ENCODE data around the gene DCN.

Gene DCN

DNA sequence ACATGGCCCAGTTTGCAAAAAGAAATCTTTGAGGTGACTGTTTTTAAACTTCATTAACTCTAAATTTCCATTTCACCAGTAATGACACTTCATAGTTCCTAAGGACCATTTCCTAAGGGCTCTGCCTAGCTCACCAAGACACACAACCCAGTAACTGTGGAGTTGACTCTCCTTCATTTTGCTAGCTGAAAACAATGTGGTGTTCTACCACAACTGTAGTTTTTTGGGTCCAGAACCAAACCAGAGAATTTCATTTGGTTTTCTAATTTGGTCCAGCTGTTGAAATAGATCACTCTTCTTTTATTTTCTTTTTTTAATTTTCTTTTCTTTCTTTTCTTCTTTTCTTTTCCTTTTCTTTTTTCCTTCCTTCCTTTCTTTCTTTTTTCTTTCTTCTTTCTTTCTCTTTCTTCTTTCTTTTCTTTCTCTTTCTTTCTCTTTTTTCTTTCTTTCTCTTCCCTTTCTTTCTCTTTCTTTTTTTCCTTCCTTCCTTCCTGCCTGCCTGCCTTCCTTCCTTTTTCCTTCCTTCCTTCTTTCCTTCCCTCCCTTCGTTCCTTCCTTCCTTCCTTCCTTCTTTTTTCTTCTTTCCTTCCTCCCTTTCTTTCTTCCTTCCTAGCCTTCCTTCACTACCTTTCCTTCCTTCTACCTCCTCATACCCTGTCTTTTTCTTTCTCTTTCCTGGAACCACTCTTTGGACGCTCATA is 52.8 kb downstream of the DCN start:
- DNase-seq: no peak

DNA sequence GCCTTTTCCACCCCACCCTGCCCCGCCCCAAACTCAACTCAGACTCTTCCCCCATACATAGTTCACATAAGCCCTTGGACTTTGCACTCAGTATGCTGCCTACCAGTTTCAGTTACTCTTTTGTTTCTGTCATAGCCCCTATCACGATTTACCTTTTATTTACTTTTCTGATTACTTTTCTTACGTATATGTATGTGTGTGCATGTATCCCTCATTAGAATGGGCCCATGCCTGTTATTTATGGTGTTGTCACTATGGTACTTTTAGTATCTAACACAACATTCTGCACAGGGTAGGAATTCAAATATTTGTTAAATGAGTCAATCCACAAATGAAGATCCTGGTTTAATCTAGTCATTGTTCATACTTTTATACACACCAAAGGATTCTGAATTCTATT is 54.9 kb downstream of the DCN start:
- DNase-seq: no peak

DNA sequence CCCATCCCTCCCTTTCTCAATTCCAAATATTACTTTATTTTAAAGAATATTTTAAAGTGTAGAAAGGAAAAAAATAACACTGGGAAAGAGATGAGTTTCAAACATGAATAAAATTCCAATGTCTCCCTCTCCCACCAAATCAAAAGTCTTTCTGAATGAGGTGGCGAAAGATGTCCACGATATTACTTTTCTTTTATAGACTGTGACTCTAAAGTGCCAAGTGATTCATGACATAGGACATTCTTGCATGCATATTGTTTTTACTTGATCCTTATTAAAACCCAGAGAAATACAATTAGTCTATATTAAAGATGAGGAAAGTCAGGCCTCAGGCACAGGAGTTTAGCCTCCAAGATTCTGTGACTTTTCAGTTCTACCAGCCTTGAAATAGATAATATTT is 55.3 kb downstream of the DCN start:
- DNase-seq: no peak

GRCh38 chr12:91126516-91126915 is 56.1 kb downstream of the DCN start:
- DNase-seq: no peak

DNA sequence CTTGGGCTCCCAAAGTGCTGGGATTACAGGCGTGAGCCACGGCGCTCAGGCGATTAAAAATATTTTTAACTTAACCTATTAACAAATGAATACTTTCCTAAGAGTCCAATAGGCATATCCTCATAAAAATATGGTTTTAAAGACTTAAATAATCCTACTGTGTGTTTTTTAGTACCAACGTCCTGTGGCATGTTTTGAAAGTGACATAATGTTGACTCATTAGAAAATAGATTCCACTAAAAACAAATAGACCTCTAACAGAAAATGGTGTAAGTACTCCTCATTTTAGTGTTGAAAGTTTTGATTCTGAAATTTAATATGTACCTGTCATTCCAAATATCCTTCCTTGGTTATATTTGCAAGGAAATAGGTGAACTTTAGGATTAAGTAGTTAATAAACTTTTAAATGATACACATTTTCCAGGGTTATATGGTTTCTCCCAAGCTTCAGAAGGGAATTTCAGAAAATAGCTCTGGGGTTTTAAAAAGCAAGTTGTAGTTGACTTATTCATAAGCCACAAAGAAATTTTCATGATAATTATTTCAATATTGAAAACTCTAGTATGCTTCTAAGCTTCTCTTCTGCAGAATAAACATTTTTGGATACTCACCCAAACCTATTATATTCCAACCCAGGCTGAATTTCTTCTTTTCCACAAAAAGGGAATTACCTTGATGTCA is 59.2 kb downstream of the DCN start:
- DNase-seq: no peak

DNA sequence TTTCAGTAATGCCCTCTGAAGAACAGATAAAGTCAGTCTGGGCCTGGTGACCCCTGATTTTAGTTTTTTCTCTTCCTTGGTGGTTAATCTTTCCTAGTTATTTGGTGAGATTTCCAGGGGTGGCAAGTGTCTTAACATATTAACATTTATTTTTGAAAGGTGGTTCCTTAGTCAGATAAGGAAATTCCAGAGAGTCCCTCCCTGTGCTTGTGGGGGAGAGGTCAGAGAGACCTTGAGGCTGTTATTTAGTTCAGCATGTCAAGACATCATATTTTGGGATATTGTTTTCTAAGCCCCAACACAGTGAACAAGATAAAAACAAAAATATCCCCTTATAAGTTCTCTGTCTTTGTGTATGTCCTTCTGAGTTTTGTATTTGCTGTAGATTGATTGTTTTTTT is 61.8 kb downstream of the DCN start:
- DNase-seq: no peak

DNA sequence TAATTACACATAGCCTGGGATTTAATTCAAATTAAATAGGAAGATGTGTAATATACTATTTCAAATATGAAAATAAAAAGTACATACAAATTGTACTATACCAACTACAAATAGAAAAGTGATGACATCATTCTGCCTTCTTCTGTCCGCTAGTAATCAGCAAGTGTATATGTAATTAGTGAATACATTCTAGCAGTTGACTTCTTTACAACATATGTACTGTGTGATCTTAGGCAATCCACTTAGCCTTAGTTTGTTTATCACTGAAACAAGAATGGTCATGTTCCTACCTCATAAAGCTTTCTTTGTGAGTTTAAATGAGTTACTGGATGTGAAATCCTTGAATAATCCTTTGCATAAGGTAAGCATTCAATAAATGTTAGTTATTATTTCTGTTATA is 63.5 kb downstream of the DCN start:
- no peak for DNase-seq

GRCh38 chr12:91113621-91114020 is 69.0 kb downstream of the DCN start:
- no peak for DNase-seq

- DNase-seq: peak; percentile 92
These were observed 71.0 kb downstream of the DCN start, which contains the start of gene LUM for GRCh38 chr12:91111366-91112325. Gene LUM (minus strand): TSS chr12:91111494. CDS start chr12:91108979, 2,515 bp downstream.

GRCh38 chr12:91110311-91110924 is 72.2 kb downstream of the DCN start:
- no peak for DNase-seq

DNA sequence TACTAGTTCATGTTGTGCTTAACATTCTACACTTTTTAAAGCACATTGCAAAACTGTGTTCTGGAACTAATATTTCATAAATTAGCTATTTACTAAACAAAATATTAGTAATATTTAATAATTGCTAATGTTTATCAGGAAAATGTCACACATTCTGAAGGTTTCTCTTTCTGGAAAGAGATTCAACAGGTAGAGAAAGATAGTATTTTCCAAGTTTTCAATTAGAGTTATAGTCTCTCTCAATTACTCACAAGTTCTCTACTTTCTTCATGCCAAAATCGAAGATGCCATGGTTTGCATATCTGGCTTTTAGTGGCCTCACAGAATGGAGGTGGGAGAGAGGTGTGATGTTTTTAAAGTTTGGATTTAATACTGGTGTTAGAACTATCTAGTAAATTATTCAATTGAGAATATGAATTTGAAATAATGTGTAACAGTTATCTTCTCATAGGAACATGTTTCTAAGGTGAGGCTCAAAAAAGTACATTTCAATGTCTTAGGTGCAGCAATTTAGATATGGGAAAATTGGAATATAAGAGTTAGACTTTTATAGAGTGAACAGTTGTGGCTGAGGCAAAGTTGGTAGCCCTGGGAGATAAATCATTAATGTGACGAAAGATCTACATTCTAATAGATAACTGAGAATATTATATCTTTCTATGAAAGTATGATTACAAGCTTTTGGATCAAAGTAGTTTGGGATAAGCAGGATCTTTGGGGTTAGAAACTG is 72.9 kb downstream of the DCN start:
- no peak for DNase-seq

GRCh38 chr12:91109148-91109564 is 73.5 kb downstream of the DCN start:
- peak; percentile 86 for DNase-seq

DNA sequence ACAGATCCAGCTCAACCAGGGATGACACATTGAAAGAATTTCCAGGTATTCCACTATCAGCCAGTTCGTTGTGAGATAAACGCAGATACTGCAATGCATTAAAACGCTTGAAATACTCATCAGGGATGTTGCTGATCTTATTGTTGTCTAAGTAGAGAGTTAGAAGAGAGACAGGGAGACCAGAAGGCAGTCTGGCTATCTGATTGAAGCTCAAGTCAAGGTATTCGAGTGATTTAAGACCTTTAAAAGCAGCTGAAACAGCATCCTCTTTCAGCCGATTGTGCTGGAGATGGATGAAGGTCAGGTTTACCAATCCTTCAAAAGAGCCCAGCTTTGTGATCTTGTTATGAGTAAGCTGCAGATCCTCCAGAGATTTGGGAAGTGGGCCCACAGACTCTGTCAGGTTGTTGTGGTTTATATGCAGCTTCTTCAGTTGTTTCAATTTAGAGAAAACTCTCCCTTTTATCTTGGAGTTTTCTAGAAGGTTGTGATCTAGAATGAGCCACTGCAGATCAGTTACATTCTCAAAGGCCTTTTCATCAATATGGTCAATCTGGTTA is 74.3 kb downstream of the DCN start:
- no peak for DNase-seq

DNA sequence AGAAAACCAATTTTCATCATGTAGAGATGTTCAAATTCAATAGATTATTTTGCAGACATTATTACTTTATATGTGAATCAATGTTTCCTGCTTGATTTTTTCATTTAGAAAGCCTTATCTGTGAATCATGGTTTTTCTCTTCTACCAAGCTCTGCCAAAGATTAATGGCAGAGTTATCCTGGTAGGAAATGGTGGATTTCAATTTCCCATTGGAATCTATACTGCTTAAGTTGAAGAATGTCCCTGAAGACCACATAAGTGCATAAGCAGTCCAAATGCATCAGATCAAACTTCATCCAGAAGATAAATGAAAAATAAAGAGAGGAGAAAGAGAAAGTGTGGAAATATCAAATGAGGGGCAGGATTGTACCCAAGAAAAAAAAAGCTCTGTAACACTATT is 76.3 kb downstream of the DCN start:
- DNase-seq: no peak

GRCh38 chr12:91105807-91106206 is 76.8 kb downstream of the DCN start:
- no peak for DNase-seq

GRCh38 chr12:91104812-91105466 is 77.7 kb downstream of the DCN start:
- no peak for DNase-seq

DNA sequence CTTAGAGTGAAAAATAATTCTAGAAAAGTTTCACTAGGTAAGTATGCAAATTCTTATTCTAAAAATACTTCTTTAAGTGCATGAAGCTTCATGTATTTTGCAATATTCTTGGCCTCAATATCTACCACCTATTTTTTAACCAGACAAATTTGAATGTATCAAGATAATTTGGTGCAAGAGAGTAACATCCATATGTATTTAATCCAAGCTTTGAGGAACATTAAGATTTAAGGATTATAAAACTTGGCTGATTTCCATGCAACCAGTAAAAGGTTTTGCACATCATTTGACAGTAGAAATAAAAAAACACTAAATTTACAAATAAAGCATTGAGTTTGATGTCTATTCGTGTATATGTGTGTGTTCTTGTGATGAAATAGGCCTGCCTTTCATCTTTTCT is 79.0 kb downstream of the DCN start:
- no peak for DNase-seq

GRCh38 chr12:91103101-91103500 is 79.5 kb downstream of the DCN start:
- no peak for DNase-seq

DNA sequence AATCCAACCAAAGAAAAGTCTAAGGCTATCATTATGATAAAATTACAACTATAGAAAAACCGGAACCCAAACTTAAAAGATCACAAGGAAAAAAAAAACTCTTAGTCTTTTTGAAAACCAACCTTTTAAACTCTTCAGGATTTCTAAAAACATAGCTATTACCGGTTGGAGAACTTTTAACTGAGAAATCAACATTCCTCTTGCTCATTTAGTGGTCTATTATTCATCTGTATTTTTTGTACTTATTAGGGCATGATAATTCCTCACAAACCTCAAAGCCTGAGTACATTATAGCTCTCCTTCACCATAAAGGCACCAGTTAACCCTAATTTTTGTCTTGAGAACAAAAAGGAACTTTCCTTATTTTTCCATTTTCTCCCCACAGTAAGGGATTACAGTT is 81.7 kb downstream of the DCN start:
- DNase-seq: no peak

GRCh38 chr12:91099836-91100235 is 82.8 kb downstream of the DCN start:
- DNase-seq: no peak

GRCh38 chr12:91099341-91099740 is 83.3 kb downstream of the DCN start:
- DNase-seq: no peak

Data from right hindlimb (tissue), 1 donor.